ENCODE results near the gene SMPD1.

Gene SMPD1

GRCh38 chr11:6362185-6362872 is 27.9 kb upstream of the SMPD1 start:
- H3K27me3 Mint-ChIP-seq (ENCODE audit: low read depth) = peaks cover 4% of the 10 kb centered on the region
- TF ChIP-seq CTCF (IDR thresholded peaks at IDR 0.05; ENCODE audit: unreplicated experiment in 3 of 3) = no peak
- no peak overlapping the region for H3K4me3 Mint-ChIP-seq
- peaks cover 5% of the 10 kb centered on the region for H3K4me1 Mint-ChIP-seq
- no peak overlapping the region for H3K27ac Mint-ChIP-seq
- no peaks in the 10 kb centered on the region for H3K9me3 Mint-ChIP-seq
- no peaks in the 10 kb centered on the region for H3K36me3 Mint-ChIP-seq (ENCODE audit: low read depth)

- peaks cover 4% of the 10 kb centered on the region for H3K27me3 Mint-ChIP-seq (ENCODE audit: low read depth)
- H3K4me1 Mint-ChIP-seq = peaks cover 4% of the 10 kb centered on the region
- peak; percentile 75 to 89 (median 84) for TF ChIP-seq CTCF (IDR thresholded peaks at IDR 0.05; ENCODE audit: unreplicated experiment in 3 of 3)
- no peaks in the 10 kb centered on the region for H3K36me3 Mint-ChIP-seq (ENCODE audit: low read depth)
- no peak overlapping the region for H3K4me3 Mint-ChIP-seq
- H3K9me3 Mint-ChIP-seq = no peaks in the 10 kb centered on the region
- H3K27ac Mint-ChIP-seq = no peak overlapping the region
These were observed 27.2 kb upstream of the SMPD1 start for GRCh38 chr11:6362873-6363678.

GRCh38 chr11:6365659-6366058 is 24.6 kb upstream of the SMPD1 start:
- no peak overlapping the region for H3K27ac Mint-ChIP-seq
- H3K9me3 Mint-ChIP-seq = no peaks in the 10 kb centered on the region
- no peak for TF ChIP-seq CTCF (IDR thresholded peaks at IDR 0.05; ENCODE audit: unreplicated experiment in 3 of 3)
- H3K36me3 Mint-ChIP-seq (ENCODE audit: low read depth) = no peaks in the 10 kb centered on the region
- peaks cover 4% of the 10 kb centered on the region for H3K27me3 Mint-ChIP-seq (ENCODE audit: low read depth)
- H3K4me1 Mint-ChIP-seq = peaks cover 4% of the 10 kb centered on the region
- no peak overlapping the region for H3K4me3 Mint-ChIP-seq

GRCh38 chr11:6371825-6372224 is 18.4 kb upstream of the SMPD1 start:
- Mint-ChIP-seq H3K4me3 (no peak overlapping the region), H3K27me3 (ENCODE audit: low read depth) (no peaks in the 10 kb centered on the region), H3K36me3 (ENCODE audit: low read depth) (no peaks in the 10 kb centered on the region), H3K27ac (no peak overlapping the region), H3K4me1 (no peaks in the 10 kb centered on the region), H3K9me3 (no peaks in the 10 kb centered on the region)
- no peak for TF ChIP-seq CTCF (IDR thresholded peaks at IDR 0.05; ENCODE audit: unreplicated experiment in 3 of 3)

- Mint-ChIP-seq H3K27ac (no peak overlapping the region), H3K4me1 (no peaks in the 10 kb centered on the region), H3K4me3 (no peak overlapping the region), H3K36me3 (ENCODE audit: low read depth) (no peaks in the 10 kb centered on the region), H3K9me3 (no peaks in the 10 kb centered on the region), H3K27me3 (ENCODE audit: low read depth) (no peaks in the 10 kb centered on the region)
- no peak for TF ChIP-seq CTCF (IDR thresholded peaks at IDR 0.05; ENCODE audit: unreplicated experiment in 3 of 3)
These were observed 12.2 kb upstream of the SMPD1 start for GRCh38 chr11:6377902-6378639.
